Prostate gland (tissue), 2 donors: ENCODE measurements around the gene LYPLA2.

Experiments used
- POLR2A ChIP-seq: fragments of 450-650 bp; IDR thresholded peaks from one replicate; pipeline ENCODE4 v1.6.1; 2016; ENCODE audit warnings: antibody characterized with exemption, mild to moderate bottlenecking
- POLR2AphosphoS5 ChIP-seq: sonication (generic); formaldehyde crosslinking; IDR thresholded peaks from one replicate; pipeline ENCODE4 v1.6.1; 2017; ENCODE audit warnings: antibody characterized with exemption
- TF ChIP-seq, protein P1 (sequence below), 4 experiments: fragments of 200-600 bp in 2 of 4; fragments of 450-650 bp in 2 of 4; sonication (generic) in 2 of 4; IDR thresholded peaks; 1 replicate in 3 of 4; 2 replicates in 1 of 4; pipeline ENCODE4 v1.5.1; 2016 to 2019; ENCODE audit warnings: antibody characterized with exemption in 4 of 4, mild to moderate bottlenecking in 2 of 4, moderate library complexity in 2 of 4

DNA sequence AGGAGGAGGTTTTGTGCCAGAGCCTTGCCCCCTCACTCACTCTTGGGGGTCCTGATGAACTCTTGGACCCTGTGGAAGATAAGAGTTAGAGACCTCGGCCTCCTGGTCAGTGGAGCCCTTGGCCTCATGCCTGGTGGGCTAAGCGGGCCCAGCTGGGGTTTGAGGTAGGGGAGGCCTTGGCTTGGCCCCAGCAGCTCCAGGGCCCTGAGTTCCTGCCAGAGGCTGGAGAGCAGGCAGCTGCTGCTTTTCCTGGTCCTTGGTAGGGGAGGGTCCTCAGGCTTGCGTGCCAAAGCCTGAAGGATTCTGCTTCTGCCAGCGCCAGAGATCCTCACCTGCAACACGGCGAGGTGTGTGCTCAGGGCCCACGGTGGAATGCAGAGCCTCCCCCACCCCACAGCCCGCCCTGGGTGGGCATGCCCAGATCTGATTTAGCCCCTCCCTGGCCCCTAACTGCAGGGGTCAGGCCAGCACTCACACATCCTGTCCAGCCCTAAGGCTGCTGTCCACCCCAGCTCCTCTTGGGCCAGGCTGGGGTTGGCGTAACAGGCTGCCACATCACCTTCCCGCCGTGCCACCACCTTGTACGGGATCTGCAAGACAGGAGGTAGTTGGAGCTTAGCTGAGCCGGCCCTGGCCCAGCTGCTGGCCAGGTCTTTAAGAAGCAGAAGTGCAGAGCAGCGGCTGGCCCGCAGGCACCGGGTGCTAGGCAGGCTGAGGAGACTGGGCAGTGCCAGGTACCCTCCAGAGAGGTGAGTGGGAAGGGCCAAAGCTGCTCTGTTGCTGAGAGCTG lies 4.9 kb downstream of the LYPLA2 start:
- TF ChIP-seq, protein P1, sequence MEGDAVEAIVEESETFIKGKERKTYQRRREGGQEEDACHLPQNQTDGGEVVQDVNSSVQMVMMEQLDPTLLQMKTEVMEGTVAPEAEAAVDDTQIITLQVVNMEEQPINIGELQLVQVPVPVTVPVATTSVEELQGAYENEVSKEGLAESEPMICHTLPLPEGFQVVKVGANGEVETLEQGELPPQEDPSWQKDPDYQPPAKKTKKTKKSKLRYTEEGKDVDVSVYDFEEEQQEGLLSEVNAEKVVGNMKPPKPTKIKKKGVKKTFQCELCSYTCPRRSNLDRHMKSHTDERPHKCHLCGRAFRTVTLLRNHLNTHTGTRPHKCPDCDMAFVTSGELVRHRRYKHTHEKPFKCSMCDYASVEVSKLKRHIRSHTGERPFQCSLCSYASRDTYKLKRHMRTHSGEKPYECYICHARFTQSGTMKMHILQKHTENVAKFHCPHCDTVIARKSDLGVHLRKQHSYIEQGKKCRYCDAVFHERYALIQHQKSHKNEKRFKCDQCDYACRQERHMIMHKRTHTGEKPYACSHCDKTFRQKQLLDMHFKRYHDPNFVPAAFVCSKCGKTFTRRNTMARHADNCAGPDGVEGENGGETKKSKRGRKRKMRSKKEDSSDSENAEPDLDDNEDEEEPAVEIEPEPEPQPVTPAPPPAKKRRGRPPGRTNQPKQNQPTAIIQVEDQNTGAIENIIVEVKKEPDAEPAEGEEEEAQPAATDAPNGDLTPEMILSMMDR (IDR thresholded peaks at IDR 0.05) = no peak
- TF ChIP-seq POLR2A (no peak), POLR2AphosphoS5 (no peak)
